AG04450 (cell line): ENCODE data around the gene RAB15. TPM values are rescaled to one million over a fixed set of nuclear protein-coding genes. Genes with fewer than 3 reads are reported as not detected.

Experiments used
- CTCF ChIA-PET: fragments of 300-600, 350-600 bp; formaldehyde crosslinking; extraction: SDS; loops from one replicate; lab custom pipeline; 2022; ENCODE audit warnings: antibody characterized with exemption, inconsistent platforms; lab: Charles Lee
- POLR2A ChIA-PET: fragments of 350-600 bp; formaldehyde crosslinking; extraction: SDS; loops from one replicate; lab custom pipeline; 2021; ENCODE audit warnings: antibody characterized with exemption, inconsistent platforms; lab: Yijun Ruan, JAX
- DNase-seq: peaks from one replicate; pipeline ENCODE4 v3.0.0-alpha.2; 2011; ENCODE audit warnings: low read depth, low spot score
- H3K27ac ChIP-seq: one replicate; pipeline ENCODE4 v1.5.1; 2012; ENCODE audit warnings: low read depth, low read length, control low read depth
- H3K27me3 ChIP-seq: one replicate; pipeline ENCODE4 v1.6.0; 2012; ENCODE audit warnings: low read length; ENCODE audit not compliant: control insufficient read depth, insufficient read depth
- H3K4me3 ChIP-seq: 2 replicates; pipeline ENCODE4 v1.5.1; 2011; ENCODE audit warnings: mild to moderate bottlenecking, low read depth, low read length, control low read depth
- H3K9me3 ChIP-seq: 2 replicates; pipeline ENCODE4 v1.5.1; 2012; ENCODE audit warnings: low read length; ENCODE audit not compliant: control insufficient read depth, insufficient read depth
- polyA plus RNA-seq: library from polyadenylated mRNA; depleted of rRNA; stranded (reverse); fragments of >200 nt; gene quantifications from 2 replicates; pipeline ENCODE4 v1.2.3, GENCODE V29; 2011
- TF ChIP-seq, protein P1 (sequence below): IDR thresholded peaks from 2 replicates; pipeline ENCODE4 v1.5.1; 2011; ENCODE audit warnings: low read depth, low read length, control low read depth, inconsistent platforms

The RAB15 gene
- polyA plus RNA-seq, 1 experiment = 11.0 TPM

DNA sequence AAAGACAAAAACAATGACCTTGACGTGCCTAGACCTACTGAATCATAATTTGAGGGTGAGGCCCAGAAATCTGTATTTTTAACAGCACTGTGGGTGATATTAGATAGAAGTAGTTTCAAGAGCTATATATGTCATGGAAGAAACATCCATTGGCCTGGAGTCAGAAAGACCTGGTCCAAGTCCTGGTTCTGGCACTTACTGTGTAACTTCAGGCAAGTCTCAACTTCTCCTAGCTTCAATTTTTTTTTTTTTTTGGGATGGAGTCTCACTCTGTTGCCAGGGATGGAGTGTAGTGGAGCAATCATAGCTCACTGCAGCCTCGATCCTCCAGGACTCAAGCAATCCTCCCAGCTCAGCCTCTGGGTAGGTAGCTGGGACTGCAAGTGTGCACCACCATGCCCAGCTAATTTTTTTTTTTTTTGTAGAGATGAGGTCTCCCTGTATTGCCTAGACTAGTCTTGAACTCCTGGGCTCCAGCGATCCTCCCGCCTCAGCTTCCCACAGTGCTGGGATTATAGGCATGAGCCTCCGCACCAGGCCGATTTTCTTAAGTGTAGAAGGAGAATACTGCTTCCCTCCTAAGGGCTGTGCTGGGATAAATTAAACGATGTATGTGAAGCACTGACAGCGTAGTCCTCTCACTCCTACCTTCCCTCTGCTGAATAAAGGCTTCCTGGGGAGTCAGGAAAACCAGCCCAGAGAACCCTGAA, 15.3 kb downstream of the RAB15 start:
- no peak for DNase-seq
- Histone ChIP-seq H3K27me3 (no peaks in the 10 kb centered on the region), H3K9me3 (no peaks in the 10 kb centered on the region), H3K4me3 (no peak overlapping the region), H3K27ac (no peak overlapping the region)
- ChIA-PET POLR2A (no interaction called here), CTCF (interaction anchor here (0.9 kb wide), 1 partner anchor 18 kb away, joined by 3 read pairs; no protein-coding TSS in a partner anchor)
- TF ChIP-seq, protein P1, sequence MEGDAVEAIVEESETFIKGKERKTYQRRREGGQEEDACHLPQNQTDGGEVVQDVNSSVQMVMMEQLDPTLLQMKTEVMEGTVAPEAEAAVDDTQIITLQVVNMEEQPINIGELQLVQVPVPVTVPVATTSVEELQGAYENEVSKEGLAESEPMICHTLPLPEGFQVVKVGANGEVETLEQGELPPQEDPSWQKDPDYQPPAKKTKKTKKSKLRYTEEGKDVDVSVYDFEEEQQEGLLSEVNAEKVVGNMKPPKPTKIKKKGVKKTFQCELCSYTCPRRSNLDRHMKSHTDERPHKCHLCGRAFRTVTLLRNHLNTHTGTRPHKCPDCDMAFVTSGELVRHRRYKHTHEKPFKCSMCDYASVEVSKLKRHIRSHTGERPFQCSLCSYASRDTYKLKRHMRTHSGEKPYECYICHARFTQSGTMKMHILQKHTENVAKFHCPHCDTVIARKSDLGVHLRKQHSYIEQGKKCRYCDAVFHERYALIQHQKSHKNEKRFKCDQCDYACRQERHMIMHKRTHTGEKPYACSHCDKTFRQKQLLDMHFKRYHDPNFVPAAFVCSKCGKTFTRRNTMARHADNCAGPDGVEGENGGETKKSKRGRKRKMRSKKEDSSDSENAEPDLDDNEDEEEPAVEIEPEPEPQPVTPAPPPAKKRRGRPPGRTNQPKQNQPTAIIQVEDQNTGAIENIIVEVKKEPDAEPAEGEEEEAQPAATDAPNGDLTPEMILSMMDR = no peak

DNA sequence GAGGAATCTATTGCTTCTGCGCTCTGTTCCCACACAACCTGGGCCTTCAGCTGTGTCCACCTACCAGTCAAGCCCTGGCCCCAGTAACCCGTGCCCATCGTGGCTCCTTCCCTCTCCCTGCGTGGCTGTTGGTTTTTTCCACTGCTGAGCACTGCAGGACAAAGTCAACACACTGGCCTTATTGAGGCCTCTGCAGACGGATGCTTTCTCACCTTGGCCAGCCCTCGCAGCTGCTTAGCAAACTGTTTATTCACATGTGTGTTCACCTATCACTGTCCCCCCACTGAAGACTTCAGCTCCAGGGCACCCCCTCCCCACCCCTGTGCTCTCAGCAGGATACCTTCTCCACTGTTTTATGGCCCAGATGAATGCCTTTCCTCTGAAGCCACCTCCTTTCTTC, 16.8 kb downstream of the RAB15 start:
- CTCF ChIA-PET = no interaction called here

DNA sequence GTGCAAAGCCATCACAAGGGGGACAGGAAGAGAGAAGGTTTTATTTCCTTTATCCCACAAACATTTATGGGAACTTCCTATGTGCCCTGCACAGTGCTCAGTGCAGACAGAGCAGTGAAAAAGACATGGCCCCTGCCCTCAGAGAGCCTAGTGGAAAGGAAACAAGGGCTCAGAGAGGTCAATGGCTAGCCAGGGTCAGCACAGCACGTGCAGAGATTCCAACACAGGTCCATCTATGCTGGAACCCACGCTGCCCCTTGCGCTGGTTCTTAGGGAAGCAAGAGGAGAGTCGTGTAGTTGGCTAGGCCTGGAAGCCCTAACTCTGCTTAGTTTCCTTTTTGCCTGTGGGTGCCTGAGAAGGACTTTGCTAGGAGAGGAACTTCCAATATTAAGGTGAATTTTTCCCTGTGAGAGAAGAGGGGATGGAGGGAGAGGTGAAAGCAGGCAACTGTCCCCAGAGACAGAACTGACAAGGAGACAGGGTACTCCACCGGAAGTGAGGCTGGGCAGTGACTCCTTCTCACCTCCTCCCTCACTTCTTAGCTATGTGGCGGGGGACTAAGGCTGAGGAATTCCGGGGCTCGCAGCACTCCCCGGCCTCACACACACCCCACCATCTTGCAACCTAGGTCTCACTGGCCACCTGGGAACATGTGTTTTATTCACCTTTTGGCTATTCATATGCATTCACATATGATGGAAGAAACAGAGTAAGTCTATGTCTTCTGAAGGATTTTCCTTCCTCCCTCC, 17.5 kb downstream of the RAB15 start:
- ChIA-PET CTCF (no interaction called here), POLR2A (no interaction called here)
- Histone ChIP-seq H3K9me3 (no peaks in the 10 kb centered on the region), H3K27me3 (no peaks in the 10 kb centered on the region), H3K4me3 (no peak overlapping the region), H3K27ac (no peak overlapping the region)
- no peak for DNase-seq
- TF ChIP-seq, protein P1 = no peak

More for the DNA sequence above, 16.8 kb downstream of the RAB15 start:
- Histone ChIP-seq H3K9me3 (no peaks in the 10 kb centered on the region), H3K4me3 (no peak overlapping the region), H3K27me3 (no peaks in the 10 kb centered on the region), H3K27ac (no peak overlapping the region)
- POLR2A ChIA-PET = no interaction called here
- TF ChIP-seq, protein P1 = no peak
- no peak for DNase-seq

DNA sequence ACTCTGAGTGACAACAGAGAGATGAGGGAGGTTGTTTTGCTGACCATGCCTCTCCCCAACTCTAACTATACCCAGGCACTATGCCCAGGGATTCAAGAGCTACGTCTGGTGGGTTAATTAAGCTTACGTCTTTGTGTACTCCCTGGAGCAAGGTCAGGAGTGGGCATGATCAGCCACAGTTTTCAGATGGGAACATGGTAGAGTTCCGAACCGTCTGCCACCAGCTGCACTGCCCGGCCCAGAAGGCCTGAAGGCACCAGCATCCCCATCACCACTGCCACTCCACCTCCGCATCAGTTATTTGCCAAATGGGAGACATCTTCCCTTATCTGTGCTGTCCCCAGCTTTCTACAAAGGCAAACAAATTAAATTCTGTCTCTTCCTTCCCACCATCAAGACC, 18.5 kb downstream of the RAB15 start:
- Histone ChIP-seq H3K9me3 (no peaks in the 10 kb centered on the region), H3K27ac (no peak overlapping the region), H3K4me3 (no peak overlapping the region), H3K27me3 (no peaks in the 10 kb centered on the region)
- DNase-seq = no peak
- ChIA-PET CTCF (interaction anchor here (0.8 to 1.6 kb wide), 2 partner anchors 62 to 66 kb away, joined by 3 to 10 read pairs; no protein-coding TSS in a partner anchor), POLR2A (no interaction called here)
- TF ChIP-seq, protein P1 = no peak

DNA sequence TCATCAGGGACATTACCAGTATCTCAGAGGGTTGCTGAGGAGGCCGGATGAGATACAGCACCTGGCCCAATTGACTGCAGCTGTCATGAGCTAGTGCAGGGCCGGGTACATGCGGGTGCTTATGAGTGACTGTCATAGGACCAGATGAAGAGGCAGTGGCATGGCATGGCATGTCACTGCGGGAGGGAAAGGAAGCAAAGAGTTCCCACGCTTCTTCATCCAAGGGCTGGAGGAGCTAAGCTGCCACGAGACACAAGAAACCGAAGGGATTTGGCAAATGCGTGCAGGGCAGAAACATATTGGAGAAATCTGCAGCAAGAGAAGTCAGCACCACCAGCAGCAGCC, 18.9 kb downstream of the RAB15 start:
- CTCF ChIA-PET = interaction anchor here (0.8 to 1.6 kb wide), 2 partner anchors 61 to 67 kb away, joined by 3 to 10 read pairs; no protein-coding TSS in a partner anchor
- POLR2A ChIA-PET = no interaction called here
- no peak overlapping the region for H3K27ac ChIP-seq
- TF ChIP-seq, protein P1 = no peak
- no peaks in the 10 kb centered on the region for H3K27me3 ChIP-seq
- no peak overlapping the region for H3K4me3 ChIP-seq
- DNase-seq = no peak
- no peaks in the 10 kb centered on the region for H3K9me3 ChIP-seq
